Activated CD4-positive, alpha-beta memory T cell treated with anti-CD3 and anti-CD28 coated beads for 36 hours (primary cell): ENCODE results near the gene EWSR1. TPM values are rescaled to one million over a fixed set of nuclear protein-coding genes. Genes with fewer than 3 reads are reported as not detected.

Experiments
- microRNA-seq: library from miRNA; unstranded; fragments of <30 nt; microRNA quantifications from one replicate; pipeline ENCODE4 v1.2.0, GENCODE V29; 2022; ENCODE audit warnings: borderline number of aligned reads, borderline microRNAs expressed, borderline replicate concordance
- total RNA-seq, 2 experiments: library from RNA; stranded (reverse); gene quantifications; one replicate each; pipeline ENCODE4 v1.2.3, GENCODE V29; 2021

The EWSR1 gene
- total RNA-seq, 2 experiments from 2014 or later, result 286 to 302 TPM

Small RNAs within 50 kb of the gene (microRNA-seq; reads per million reads assigned to microRNA genes)
- gene MIR3653, result 47.5 reads per million, percentile 57 among the genes with 10 or more reads in this experiment

Other genes starting within 250 kb of the EWSR1 start
- gene C22orf31, start 206.4 kb upstream of the EWSR1 start, total RNA-seq, result not detected
- gene KREMEN1, start 195.2 kb upstream of the EWSR1 start, total RNA-seq, result under 1 TPM; 0.17 to 0.31 TPM
- not detected for gene EMID1, start 62.4 kb upstream of the EWSR1 start, total RNA-seq
- 10 to 100 TPM; 20.2 to 21.1 TPM for gene RHBDD3, start 287 bp upstream of the EWSR1 start, total RNA-seq
- 1 to 10 TPM; 1.3 to 1.4 TPM for gene GAS2L1, start 38.4 kb downstream of the EWSR1 start, total RNA-seq
- gene RASL10A, start 47.4 kb downstream of the EWSR1 start, total RNA-seq, result under 1 TPM in 1 of 2 experiments, not detected in 1; 0.62 TPM
- gene AP1B1, start 120.3 kb downstream of the EWSR1 start, total RNA-seq, result 10 to 100 TPM; 59.9 to 65.2 TPM
- gene RFPL1, start 170.3 kb downstream of the EWSR1 start, total RNA-seq, result not detected
- gene NEFH, start 211.9 kb downstream of the EWSR1 start, total RNA-seq, result 1 to 10 TPM; 4.1 to 4.4 TPM